GM12892 (cell line): Measurements from ENCODE around the gene SLC39A3.

Experiments used
- DNase-seq: peaks from one replicate; pipeline ENCODE4 v3.0.0; 2011; ENCODE audit not compliant: insufficient read length
- FAIRE-seq: peaks from 2 replicates; lab custom pipeline; 2011; peaks lifted over from hg19 to GRCh38; lab: Jason Lieb, UNC
- POLR2A ChIP-seq: IDR thresholded peaks from 2 replicates; pipeline ENCODE4 v1.6.1; 2011; ENCODE audit warnings: low read depth, low read length, control low read depth
- POLR2AphosphoS5 ChIP-seq: IDR thresholded peaks from 2 replicates; pipeline ENCODE4 v1.6.1; 2011; ENCODE audit warnings: low read depth, low read length, control low read depth
- TAF1 ChIP-seq: IDR thresholded peaks from 2 replicates; pipeline ENCODE4 v1.6.1; 2011; ENCODE audit warnings: low read depth, mild to moderate bottlenecking, control low read depth, low read length, borderline replicate concordance

Gene SLC39A3

DNA sequence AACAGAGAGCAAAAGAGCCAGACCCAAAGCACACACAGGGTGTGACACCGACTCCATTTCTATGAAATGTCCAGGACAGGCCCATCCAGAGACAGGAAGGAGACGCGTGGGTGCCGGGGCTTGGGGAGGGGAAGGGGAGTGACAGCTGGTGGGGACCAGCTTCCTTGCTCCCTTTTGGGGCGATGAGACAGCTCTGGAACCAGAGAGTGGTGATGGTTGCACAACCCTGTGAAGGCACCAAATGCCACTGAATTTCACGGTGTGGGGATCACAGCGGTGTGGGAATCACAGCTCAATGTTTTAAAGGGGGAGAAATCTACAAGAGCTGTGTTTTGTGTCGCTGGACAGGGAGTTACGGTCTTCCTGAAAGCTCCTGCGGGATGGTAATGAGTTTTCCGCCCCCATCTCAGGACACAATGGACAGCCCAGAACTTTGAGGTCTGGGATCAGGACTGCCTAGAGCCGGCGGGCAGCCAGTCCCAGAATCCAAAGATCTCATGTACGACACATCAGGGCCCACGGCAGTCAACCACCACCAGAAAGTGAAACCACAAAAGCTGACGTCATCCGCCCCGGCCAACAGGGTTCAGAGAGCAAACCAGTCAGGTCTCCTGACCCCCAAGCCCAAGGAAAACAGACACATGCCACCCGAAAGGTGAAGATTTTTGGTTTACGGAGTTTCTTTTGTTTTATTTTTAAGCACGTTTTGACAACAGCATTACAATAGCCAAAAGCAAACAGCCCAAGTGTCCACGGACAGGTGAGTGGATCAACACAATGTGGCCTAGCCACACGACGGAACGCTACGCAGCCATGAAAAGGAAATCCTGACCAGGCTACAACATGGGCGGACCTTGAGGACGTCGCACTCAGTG is 36.0 kb upstream of the SLC39A3 start:
- DNase-seq (no peak), FAIRE-seq (no peak)
- no peak for TF ChIP-seq POLR2AphosphoS5
- no peak for TF ChIP-seq TAF1
- no peak for TF ChIP-seq POLR2A

DNA sequence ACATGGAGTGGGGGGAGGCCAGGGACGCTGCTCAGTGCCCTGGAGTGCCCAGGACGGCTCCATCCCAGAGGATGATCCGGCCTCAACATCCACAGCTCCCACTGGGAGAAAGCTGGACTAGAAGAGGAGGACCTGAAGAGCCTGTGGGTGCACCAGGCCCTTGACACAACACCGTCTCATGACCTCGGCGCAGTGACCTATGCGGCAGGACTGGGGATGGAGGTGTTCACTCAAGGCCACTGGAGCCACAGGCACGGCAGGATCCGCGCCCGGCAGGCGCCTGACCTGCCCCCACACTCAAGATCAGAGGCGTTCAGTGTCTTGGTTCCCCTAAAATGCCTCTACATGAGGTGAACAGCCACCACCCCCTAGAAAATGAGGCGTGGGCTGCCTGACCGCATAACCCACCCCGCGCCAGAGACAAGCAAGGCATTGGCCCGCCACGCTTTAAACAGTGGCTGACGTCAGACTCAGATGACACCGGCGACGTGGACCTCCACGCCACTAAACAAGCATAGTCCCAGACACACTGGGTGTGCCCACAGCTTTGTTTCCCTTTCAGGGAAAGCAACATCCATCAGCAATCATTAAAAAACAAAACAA is 35.2 kb upstream of the SLC39A3 start:
- FAIRE-seq, result no peak
- no peak for DNase-seq

DNA sequence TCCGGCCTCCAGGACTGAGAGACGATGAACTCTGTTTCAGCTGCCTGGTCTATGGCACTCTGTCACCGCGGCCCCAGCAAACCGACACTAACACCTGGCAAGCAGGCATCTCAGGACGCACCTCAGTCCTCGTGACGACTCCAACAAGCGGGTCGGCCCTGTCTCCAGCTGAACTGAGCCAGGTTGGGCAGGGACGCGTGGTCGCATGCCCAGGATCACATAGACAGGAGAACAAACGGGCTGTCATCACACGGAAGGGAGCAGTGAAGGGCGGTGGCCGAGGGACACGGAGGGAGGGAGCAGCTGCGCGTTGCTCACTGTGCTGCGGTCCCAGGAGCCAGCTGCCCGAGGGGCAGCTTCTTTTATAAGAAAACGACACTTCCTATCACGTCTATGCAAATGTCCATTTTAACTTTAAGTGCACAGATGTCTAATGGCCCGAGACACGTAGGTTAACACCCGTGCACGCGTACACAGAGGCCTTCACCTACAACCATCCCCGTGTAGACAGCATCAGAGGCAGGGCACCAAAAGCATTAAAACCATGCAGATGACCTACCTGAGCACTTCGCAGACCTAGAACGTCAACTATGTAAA is 34.4 kb upstream of the SLC39A3 start:
- DNase-seq (no peak), FAIRE-seq (no peak)
- TF ChIP-seq TAF1, result no peak

More for the DNA sequence above, 35.2 kb upstream of the SLC39A3 start:
- TF ChIP-seq POLR2AphosphoS5 (no peak), POLR2A (no peak), TAF1 (no peak)

DNA sequence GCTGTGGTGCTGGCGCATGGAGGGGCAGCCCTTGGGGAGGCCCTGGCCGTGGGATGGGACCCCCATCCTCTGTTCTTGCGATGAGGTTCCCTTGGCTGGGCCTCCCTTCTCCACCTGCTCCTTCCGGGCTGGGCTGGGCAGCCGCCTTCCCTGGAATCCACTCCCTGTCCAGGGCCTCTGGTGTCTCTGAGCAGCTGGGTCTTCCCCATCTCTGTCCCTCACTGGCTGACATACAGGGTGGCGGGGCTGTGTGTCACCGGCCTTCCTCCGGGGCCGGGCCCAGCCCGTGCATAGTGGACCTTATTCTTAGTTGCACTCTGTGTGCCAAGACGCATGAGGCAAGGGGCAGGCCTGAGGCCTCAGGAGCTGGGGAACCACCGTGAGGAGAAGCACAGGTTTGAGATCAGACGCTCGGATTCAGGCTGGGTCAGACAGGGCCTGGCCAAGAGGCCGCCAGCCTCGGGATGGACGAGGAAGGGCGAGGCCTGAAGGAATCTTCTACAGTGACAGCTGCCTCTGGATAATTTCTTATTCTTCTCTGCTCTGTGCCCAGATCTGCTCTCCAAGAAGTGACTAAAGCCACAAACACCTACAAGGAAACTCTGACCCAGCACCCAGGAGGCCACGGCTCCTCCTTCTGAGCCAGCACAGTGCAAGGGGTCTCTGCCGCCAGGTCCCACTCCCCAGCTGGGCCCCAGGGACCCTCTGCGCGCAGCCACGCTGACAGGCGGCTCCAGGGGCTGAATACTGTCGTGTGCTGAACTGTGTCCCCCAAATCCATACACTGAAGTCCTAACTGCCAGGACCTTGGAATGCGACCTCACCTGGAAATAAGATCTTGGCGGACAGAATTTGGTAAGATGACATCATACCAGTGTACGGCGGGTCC is 32.2 kb upstream of the SLC39A3 start:
- no peak for FAIRE-seq
- no peak for TF ChIP-seq POLR2A

DNA sequence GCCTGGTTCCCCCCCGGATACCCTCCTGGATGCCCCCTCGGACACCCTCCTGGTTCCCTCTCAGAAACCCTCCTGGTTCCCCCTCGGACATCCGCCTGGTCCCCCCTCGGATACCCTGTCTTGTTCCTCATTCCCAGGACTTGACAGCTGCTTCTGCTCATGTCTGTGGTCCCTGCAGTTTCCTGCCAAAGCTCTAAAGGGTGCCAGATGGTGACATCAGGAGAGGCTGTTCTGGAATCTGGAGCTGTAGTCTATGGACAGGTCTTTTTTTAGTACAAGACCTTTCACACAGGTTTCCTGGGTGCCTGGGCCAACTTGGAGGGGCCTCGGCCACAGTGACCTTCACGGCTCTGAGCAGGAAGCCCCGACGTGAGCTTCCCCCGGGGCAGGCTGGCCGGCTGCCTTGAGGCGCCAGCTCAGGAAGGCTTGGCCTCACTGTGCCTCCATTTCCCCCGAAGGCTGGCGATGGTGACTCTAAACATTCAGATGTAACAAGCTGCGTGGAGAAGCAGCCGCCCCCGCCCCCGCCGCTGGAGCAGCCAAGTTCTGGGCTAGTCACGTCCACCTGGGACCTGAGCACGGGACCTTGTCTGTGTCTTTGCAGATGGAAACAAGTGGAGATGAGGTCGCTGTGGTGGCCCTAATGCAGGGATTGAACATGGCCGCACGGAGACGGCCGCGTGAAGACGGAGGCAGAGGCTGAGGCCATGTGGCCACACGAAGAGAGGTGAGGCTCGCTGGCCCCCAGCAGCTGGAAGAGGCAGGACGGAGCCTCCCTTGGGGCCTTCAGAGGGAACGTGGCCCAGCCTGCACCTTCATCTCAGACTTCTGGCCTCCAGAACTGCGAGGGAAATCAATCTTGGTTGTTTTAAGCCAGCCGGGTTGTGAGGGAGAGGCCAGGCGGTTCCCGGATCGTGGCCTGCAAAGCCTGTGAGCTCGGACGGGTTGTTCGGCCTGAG is 30.5 kb upstream of the SLC39A3 start:
- DNase-seq, result no peak
- TF ChIP-seq POLR2A (no peak), POLR2AphosphoS5 (no peak), TAF1 (no peak)
- no peak for FAIRE-seq

More for the DNA sequence above, 32.2 kb upstream of the SLC39A3 start:
- DNase-seq, result no peak

DNA sequence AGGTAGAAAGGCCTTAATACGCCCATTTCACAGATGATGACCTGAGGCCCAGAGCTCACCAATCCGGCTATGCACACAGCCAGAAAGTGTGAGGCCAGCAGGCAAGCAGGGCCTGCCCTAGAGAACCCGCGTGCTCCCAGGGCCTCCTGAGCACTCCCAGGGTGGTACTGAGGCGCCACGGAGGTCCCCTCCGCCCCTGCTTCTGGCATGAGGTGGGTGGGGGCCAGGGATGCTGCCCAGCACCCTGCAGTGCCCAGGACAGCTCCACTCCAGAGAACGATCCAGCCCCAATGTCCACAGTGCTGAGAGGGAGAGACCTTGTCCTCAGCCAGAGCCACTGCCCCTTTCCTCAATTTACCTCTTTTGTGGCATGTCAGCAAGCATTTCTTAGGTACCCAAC is 29.4 kb upstream of the SLC39A3 start:
- FAIRE-seq, result no peak
- TF ChIP-seq POLR2A (no peak), TAF1 (no peak), POLR2AphosphoS5 (no peak)
- DNase-seq, result no peak

DNA sequence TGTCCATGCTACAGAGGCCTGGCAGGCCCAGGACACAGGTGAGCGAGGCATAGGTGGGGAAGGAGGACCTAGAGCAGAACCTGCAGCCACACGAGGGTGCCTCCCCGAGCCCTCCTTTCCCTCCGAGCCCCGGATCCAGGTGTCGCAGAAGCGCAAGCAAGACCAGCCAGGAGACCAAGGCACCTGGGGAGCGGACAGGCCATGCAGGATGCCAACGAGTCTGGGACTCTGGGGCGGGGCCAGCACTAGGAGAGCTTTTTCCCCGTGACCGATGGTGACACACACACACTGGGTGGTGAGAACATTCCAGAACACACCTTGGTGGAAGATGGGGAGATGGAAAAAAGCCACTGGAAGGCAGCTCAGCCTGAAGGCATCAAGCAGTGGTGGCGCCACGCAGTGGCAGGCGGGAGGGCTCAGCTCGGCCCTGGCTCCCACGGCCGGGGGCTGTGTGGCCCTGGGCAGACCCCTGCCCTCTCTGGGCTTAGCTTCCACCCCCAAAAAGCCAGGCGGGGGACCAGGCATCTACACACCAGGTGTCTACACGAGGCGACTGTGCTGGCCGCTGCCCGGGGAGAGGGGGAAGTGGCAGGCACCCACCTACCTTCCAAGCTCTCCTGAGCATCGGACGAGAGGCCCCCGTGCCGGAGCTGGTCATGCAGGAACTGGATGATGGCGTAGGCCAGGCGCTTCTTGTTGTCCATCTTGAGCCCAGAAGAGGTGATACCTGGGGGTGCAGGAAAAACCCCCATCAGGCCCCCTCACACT is 28.7 kb upstream of the SLC39A3 start:
- DNase-seq (no peak), FAIRE-seq (no peak)
- TF ChIP-seq POLR2AphosphoS5, result no peak
- no peak for TF ChIP-seq TAF1
- TF ChIP-seq POLR2A, result no peak

- no peak for TF ChIP-seq POLR2A
- no peak for TF ChIP-seq TAF1
- no peak for TF ChIP-seq POLR2AphosphoS5
- DNase-seq (no peak), FAIRE-seq (no peak)
Measured at GRCh38 chr19:2767688-2768087, 27.9 kb upstream of the SLC39A3 start.

- DNase-seq (no peak), FAIRE-seq (no peak)
- no peak for TF ChIP-seq POLR2A
Measured at GRCh38 chr19:2766594-2767372, 27.0 kb upstream of the SLC39A3 start.

DNA sequence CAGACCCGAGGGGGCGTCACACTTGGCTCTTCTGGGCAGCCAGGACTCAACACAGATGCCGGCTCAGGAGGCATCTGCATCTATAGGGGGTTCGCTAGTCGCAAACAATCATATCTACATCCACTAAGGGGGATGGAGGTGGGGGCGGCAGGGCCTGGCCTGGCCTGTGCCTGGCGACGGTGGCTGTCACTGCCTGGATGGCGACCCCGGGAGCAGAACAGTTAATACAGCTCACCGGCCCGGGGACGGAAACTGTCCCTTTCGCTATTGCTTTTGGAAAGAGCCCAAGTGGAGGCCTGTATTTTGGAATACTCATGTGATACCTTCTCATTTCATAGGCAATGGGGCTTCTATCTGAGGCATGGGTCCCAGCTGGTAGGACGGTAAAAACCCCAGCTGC is 25.6 kb upstream of the SLC39A3 start:
- DNase-seq (no peak), FAIRE-seq (no peak)
- TF ChIP-seq TAF1, result no peak
- TF ChIP-seq POLR2AphosphoS5, result no peak
